BLaER1 treated with 17β-estradiol and CSF1 and Interleukin-3, amounts not matched to agents 10 nM and 100 nM (cell line): Measurements from ENCODE around the gene PRDM13.

Experiments
- H3K27ac ChIP-seq, 11 experiments: shearing (Covaris generic); formaldehyde crosslinking; 2 replicates each; pipeline ENCODE4 v1.8.1; 2022
- H3K27me3 ChIP-seq, 11 experiments: shearing (Covaris generic); formaldehyde crosslinking; 2 replicates each; pipeline ENCODE4 v1.8.1; 2022
- H3K36me3 ChIP-seq, 11 experiments: shearing (Covaris generic); formaldehyde crosslinking; 2 replicates each; pipeline ENCODE4 v1.8.1; 2022
- H3K4me1 ChIP-seq, 10 experiments: shearing (Covaris generic); formaldehyde crosslinking; 2 replicates each; pipeline ENCODE4 v1.8.1; 2022
- H3K4me2 ChIP-seq, 11 experiments: shearing (Covaris generic); formaldehyde crosslinking; 2 replicates each; pipeline ENCODE4 v1.8.1; 2022
- H3K4me3 ChIP-seq, 10 experiments: shearing (Covaris generic); formaldehyde crosslinking; 2 replicates each; pipeline ENCODE4 v1.8.1; 2022
- H3K9ac ChIP-seq, 11 experiments: shearing (Covaris generic); formaldehyde crosslinking; 2 replicates each; pipeline ENCODE4 v1.8.1; 2022
- H3K9me3 ChIP-seq, 11 experiments: shearing (Covaris generic); formaldehyde crosslinking; replicated peaks in 1 of 11; 2 replicates each; pipeline ENCODE4 v1.8.1; 2022
- H4K20me1 ChIP-seq, 11 experiments: shearing (Covaris generic); formaldehyde crosslinking; 2 replicates each; pipeline ENCODE4 v1.8.1; 2022
- Cebpa-rat ChIP-seq, 11 experiments: shearing (Covaris generic); IDR thresholded peaks; 2 replicates each; pipeline ENCODE4 v1.8.1; 2022

PRDM13 gene

GRCh38 chr6:99605911-99606655 lies 550 bp upstream of the PRDM13 start:
- TF ChIP-seq Cebpa-rat (IDR thresholded peaks at IDR 0.05), result no peak
- H3K36me3 ChIP-seq, result peaks cover 0 to 8% (median 0%) of the 10 kb centered on the region in 11 experiments; a peak in 3 of 22 replicates
- H4K20me1 ChIP-seq, result peaks cover 0 to 19% (median 5%) of the 10 kb centered on the region in 11 experiments; a peak in 7 of 22 replicates
- peaks cover 77 to 89% (median 85%) of the 10 kb centered on the region in 11 experiments for H3K27me3 ChIP-seq
- no peak overlapping the region for H3K27ac ChIP-seq
- H3K4me1 ChIP-seq, result peaks cover 18 to 31% (median 22%) of the 10 kb centered on the region in 10 experiments
- peaks cover 30 to 65% (median 57%) of the 10 kb centered on the region in 11 experiments for H3K9me3 ChIP-seq
- H3K4me3 ChIP-seq, result peak overlapping the region in 2 of 10 experiments; percentile 7 to 17; a peak in 1 of 20 replicates
- H3K4me2 ChIP-seq, result no peak overlapping the region
- H3K9ac ChIP-seq, result no peak overlapping the region

DNA sequence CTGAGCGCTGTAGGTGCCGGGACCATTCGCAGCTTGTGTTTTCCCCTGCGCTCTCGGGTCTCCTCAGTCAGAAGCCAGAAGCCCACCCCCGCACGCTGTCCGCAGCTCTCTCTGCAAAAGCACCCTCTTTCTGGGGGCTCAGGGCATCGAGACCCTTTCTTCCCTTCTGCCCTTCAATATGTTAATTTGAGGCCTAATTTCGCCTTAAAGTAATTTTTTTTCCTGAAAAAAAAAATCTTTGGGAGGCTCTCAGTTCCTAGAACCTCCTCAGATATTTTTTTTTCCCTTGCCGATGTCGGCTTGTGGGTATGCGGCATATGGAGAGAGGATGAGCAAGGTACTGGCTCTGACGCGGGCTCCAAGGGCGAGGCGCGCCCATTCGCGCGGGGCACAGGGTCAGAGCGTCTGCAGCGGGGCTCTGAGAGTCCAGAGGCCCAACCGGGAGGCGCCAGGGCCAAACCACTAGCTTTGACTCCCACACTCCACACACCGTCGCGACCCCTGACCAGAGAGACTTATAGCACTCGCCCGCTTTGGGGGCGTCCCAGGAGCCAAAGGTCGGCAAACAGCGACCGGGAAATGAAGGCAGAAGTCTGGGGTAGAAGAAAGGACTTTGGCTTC lies 893 bp downstream of the PRDM13 start:
- peaks cover 0 to 19% (median 5%) of the 10 kb centered on the region in 11 experiments; a peak in 6 of 22 replicates for H4K20me1 ChIP-seq
- H3K9me3 ChIP-seq, result peaks cover 31 to 68% (median 60%) of the 10 kb centered on the region in 11 experiments
- H3K36me3 ChIP-seq, result peaks cover 0 to 8% (median 0%) of the 10 kb centered on the region in 11 experiments; a peak in 3 of 22 replicates
- H3K9ac ChIP-seq, result no peak overlapping the region
- no peak overlapping the region for H3K4me2 ChIP-seq
- H3K27me3 ChIP-seq, result peaks cover 62 to 81% (median 71%) of the 10 kb centered on the region in 11 experiments
- TF ChIP-seq Cebpa-rat (IDR thresholded peaks at IDR 0.05), result no peak
- H3K4me3 ChIP-seq, result peak overlapping the region in 1 of 10 experiments; percentile 15; a peak in 1 of 20 replicates
- H3K27ac ChIP-seq, result no peak overlapping the region
- H3K4me1 ChIP-seq, result peaks cover 18 to 38% (median 25%) of the 10 kb centered on the region in 10 experiments

DNA sequence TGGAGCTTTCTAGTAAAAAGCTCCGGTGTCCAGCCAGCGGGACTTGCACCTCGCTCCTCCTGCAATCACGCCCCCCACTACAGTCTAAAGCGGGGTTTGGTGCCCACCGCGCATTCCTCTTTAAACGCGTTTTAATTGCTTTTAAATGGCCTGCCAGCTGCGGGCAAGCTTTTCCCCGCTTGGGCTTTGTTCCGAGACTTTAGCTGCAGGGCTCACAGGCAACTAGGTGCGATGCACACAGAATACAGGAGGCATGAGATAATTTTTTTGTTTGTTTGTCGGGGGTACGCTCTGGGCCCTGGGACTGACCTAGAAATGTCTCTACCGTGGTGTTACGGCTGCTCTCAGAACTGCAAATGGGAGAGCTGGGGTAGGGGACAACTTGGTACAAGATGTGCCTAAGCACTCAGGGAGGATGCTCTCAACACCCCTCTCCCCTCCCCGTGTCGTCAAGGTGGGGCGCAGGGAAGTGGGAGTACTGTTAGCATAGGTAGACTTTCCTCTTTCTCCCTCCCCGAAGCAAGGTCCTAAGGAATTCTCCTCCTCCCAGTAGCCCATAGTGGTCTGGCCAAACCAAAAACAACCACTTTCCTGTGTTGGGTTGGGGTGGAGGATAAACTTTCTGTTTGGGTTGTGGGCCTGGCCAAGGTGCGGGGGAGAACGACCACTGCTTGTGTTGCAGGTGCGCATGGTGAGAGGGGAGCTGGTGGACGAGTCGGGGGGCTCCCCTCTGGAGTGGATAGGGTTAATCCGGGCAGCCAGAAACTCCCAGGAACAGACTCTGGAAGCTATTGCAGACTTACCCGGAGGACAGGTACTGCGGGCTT lies 1.6 kb downstream of the PRDM13 start:
- Histone ChIP-seq H3K4me3 (no peak overlapping the region), H3K27me3 (peaks cover 55 to 76% (median 66%) of the 10 kb centered on the region in 11 experiments), H3K9ac (no peak overlapping the region), H3K36me3 (peaks cover 0 to 8% (median 0%) of the 10 kb centered on the region in 11 experiments; a peak in 3 of 22 replicates), H3K4me1 (peaks cover 18 to 38% (median 25%) of the 10 kb centered on the region in 10 experiments), H3K27ac (no peak overlapping the region), H3K9me3 (peaks cover 39 to 69% (median 66%) of the 10 kb centered on the region in 11 experiments), H3K4me2 (no peak overlapping the region), H4K20me1 (peaks cover 0 to 16% (median 5%) of the 10 kb centered on the region in 11 experiments; a peak in 6 of 22 replicates)
- no peak for TF ChIP-seq Cebpa-rat (IDR thresholded peaks at IDR 0.05)

DNA sequence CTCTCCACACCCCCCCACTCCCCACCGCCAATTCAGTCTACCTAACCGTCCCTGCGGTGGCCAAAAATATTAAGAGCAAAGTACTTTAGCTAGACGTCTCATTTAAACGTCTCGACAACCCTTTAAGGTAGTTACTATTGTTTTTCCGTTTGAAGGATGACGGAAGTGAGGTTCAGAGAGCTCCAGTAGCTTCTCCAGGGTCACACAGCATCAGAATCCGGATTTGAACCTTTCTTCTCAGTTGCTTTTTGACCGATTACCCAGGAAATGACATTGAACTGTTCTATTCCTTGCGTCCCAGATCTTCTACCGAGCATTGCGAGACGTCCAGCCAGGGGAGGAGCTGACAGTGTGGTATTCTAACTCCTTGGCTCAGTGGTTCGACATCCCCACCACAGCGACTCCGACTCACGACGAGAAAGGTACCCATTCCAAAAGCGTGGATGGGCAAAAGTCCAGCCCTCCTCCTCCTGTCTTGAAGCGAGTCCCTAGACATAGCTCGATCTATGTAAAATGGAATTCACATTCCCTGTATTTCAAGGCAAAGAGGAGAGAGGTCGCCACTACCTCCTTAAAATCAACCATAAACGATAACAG lies 2.4 kb downstream of the PRDM13 start:
- peaks cover 0 to 12% (median 5%) of the 10 kb centered on the region in 11 experiments; a peak in 6 of 22 replicates for H4K20me1 ChIP-seq
- peak overlapping the region in 5 of 11 experiments; percentile 43 to 67 (median 55); a peak in 6 of 22 replicates for H3K4me2 ChIP-seq
- H3K27ac ChIP-seq, result no peak overlapping the region
- no peak overlapping the region for H3K4me3 ChIP-seq
- peaks cover 15 to 31% (median 18%) of the 10 kb centered on the region in 10 experiments for H3K4me1 ChIP-seq
- no peak overlapping the region for H3K9ac ChIP-seq
- TF ChIP-seq Cebpa-rat (IDR thresholded peaks at IDR 0.05), result no peak
- peaks cover 0 to 8% (median 0%) of the 10 kb centered on the region in 11 experiments; a peak in 3 of 22 replicates for H3K36me3 ChIP-seq
- H3K27me3 ChIP-seq, result peaks cover 50 to 73% (median 64%) of the 10 kb centered on the region in 11 experiments
- H3K9me3 ChIP-seq, result peaks cover 46 to 69% (median 67%) of the 10 kb centered on the region in 11 experiments

GRCh38 chr6:99609905-99610489 lies 3.4 kb downstream of the PRDM13 start:
- Histone ChIP-seq H3K27me3 (peaks cover 50 to 73% (median 64%) of the 10 kb centered on the region in 11 experiments), H3K4me3 (no peak overlapping the region), H3K9me3 (peaks cover 56 to 71% (median 69%) of the 10 kb centered on the region in 11 experiments), H3K4me2 (peak overlapping the region; percentile 40 to 80 (median 67)), H3K9ac (no peak overlapping the region), H3K4me1 (peaks cover 14 to 26% (median 16%) of the 10 kb centered on the region in 10 experiments), H3K27ac (no peak overlapping the region), H4K20me1 (peaks cover 0 to 5% (median 0%) of the 10 kb centered on the region in 11 experiments; a peak in 5 of 22 replicates), H3K36me3 (peaks cover 0 to 8% (median 0%) of the 10 kb centered on the region in 11 experiments; a peak in 3 of 22 replicates)
- no peak for TF ChIP-seq Cebpa-rat (IDR thresholded peaks at IDR 0.05)

GRCh38 chr6:99611148-99611547 lies 4.5 kb downstream of the PRDM13 start:
- Histone ChIP-seq H3K4me3 (no peak overlapping the region), H3K36me3 (peaks cover 0 to 6% (median 0%) of the 10 kb centered on the region in 11 experiments; a peak in 2 of 22 replicates), H4K20me1 (no peaks in the 10 kb centered on the region; a peak in 1 of 22 replicates), H3K27ac (no peak overlapping the region), H3K4me2 (peak overlapping the region in 8 of 11 experiments; percentile 14 to 80 (median 48); a peak in 11 of 22 replicates), H3K9me3 (peaks cover 49 to 60% (median 58%) of the 10 kb centered on the region in 11 experiments), H3K4me1 (peaks cover 14 to 26% (median 16%) of the 10 kb centered on the region in 10 experiments), H3K27me3 (peaks cover 41 to 72% (median 59%) of the 10 kb centered on the region in 11 experiments), H3K9ac (no peak overlapping the region)
- TF ChIP-seq Cebpa-rat (IDR thresholded peaks at IDR 0.05), result no peak

GRCh38 chr6:99612551-99613408 lies 6.1 kb downstream of the PRDM13 start:
- Histone ChIP-seq H3K4me1 (peaks cover 14 to 26% (median 16%) of the 10 kb centered on the region in 10 experiments), H4K20me1 (no peaks in the 10 kb centered on the region), H3K27me3 (peaks cover 25 to 59% (median 44%) of the 10 kb centered on the region in 11 experiments), H3K4me3 (no peak overlapping the region), H3K4me2 (no peak overlapping the region), H3K9me3 (peaks cover 32 to 43% (median 42%) of the 10 kb centered on the region in 11 experiments), H3K9ac (no peak overlapping the region), H3K27ac (no peak overlapping the region), H3K36me3 (no peaks in the 10 kb centered on the region)
- TF ChIP-seq Cebpa-rat (IDR thresholded peaks at IDR 0.05), result no peak
